ENCODE data around the gene SH3BP5L. TPM values are rescaled to one million over a fixed set of nuclear protein-coding genes. Genes with fewer than 3 reads are reported as not detected.

SH3BP5L gene
- 10 to 100 TPM; 23.5 to 41.2 (median 29.4) TPM for total RNA-seq

GRCh38 chr1:248825909-248826760, at the start of gene SH3BP5L:
TSS of gene SH3BP5L (minus strand) at chr1:248825915. CDS start at chr1:248824935, 980 bp downstream.
- H3K36me3 ChIP-seq, result peaks cover 2% of the 10 kb centered on the region
- no peaks in the 10 kb centered on the region for H3K27me3 ChIP-seq
- peak within 1 kb of the TSS; percentile 81 for H3K4me3 ChIP-seq
- TF ChIP-seq POLR2A (IDR thresholded peaks at IDR 0.05) (peak in 1 of 2 donors; percentile 77), EP300 (IDR thresholded peaks at IDR 0.05) (peak; percentile 14), POLR2AphosphoS5 (IDR thresholded peaks at IDR 0.05) (peak in 1 of 3 donors; percentile 19), CTCF (IDR thresholded peaks at IDR 0.05) (peak; percentile 31 to 66)
- WGBS, result under 1% methylated on average over 44 of the region's 56 CpGs
- H3K27ac ChIP-seq, result peak within 1 kb of the TSS; percentile 97
- H3K4me1 ChIP-seq, result peaks cover 48% of the 10 kb centered on the region
- H3K9me3 ChIP-seq, result no peaks in the 10 kb centered on the region
- DNase-seq (ENCODE audit: low spot score in 2 of 2), result peak; percentile 94 to 95

- Histone ChIP-seq H3K4me3 (peak overlapping the region; percentile 87), H3K4me1 (peaks cover 13% of the 10 kb centered on the region), H3K27me3 (no peaks in the 10 kb centered on the region), H3K9me3 (no peaks in the 10 kb centered on the region), H3K27ac (peak overlapping the region; percentile 93), H3K36me3 (no peaks in the 10 kb centered on the region)
- peak in 1 of 2 donors; percentile 90 for DNase-seq (ENCODE audit: low spot score in 2 of 2)
- WGBS, result 3% methylated on average over 23 of the region's 23 CpGs
- TF ChIP-seq EP300 (IDR thresholded peaks at IDR 0.05) (no peak), POLR2AphosphoS5 (IDR thresholded peaks at IDR 0.05) (peak; percentile 15 to 83 (median 77)), CTCF (IDR thresholded peaks at IDR 0.05) (no peak), POLR2A (IDR thresholded peaks at IDR 0.05) (no peak)
These were observed 48.3 kb upstream of the SH3BP5L start for GRCh38 chr1:248873993-248874533.

- H3K9me3 ChIP-seq, result no peaks in the 10 kb centered on the region
- peak in 2 of 3 donors; percentile 71 to 88 for TF ChIP-seq POLR2AphosphoS5 (IDR thresholded peaks at IDR 0.05)
- no peak for TF ChIP-seq EP300 (IDR thresholded peaks at IDR 0.05)
- peak; percentile 29 to 34 for TF ChIP-seq POLR2A (IDR thresholded peaks at IDR 0.05)
- no peak for TF ChIP-seq CTCF (IDR thresholded peaks at IDR 0.05)
- peak; percentile 97 to 98 for DNase-seq (ENCODE audit: low spot score in 2 of 2)
- H3K36me3 ChIP-seq, result no peaks in the 10 kb centered on the region
- H3K27me3 ChIP-seq, result no peaks in the 10 kb centered on the region
- under 1% methylated on average over 31 of the region's 41 CpGs for WGBS
- H3K27ac ChIP-seq, result peak overlapping the region; percentile 93
- H3K4me3 ChIP-seq, result peak overlapping the region; percentile 87
- H3K4me1 ChIP-seq, result peaks cover 13% of the 10 kb centered on the region
These were observed 47.8 kb upstream of the SH3BP5L start for GRCh38 chr1:248873409-248873992.

- Histone ChIP-seq H3K4me1 (peaks cover 13% of the 10 kb centered on the region), H3K27me3 (no peaks in the 10 kb centered on the region), H3K27ac (peak overlapping the region; percentile 93), H3K4me3 (peak overlapping the region; percentile 87), H3K9me3 (no peaks in the 10 kb centered on the region), H3K36me3 (no peaks in the 10 kb centered on the region)
- no peak for TF ChIP-seq POLR2AphosphoS5 (IDR thresholded peaks at IDR 0.05)
- no peak for TF ChIP-seq POLR2A (IDR thresholded peaks at IDR 0.05)
- TF ChIP-seq EP300 (IDR thresholded peaks at IDR 0.05), result no peak
- no peak for TF ChIP-seq CTCF (IDR thresholded peaks at IDR 0.05)
- peak in 1 of 2 donors; percentile 79 for DNase-seq (ENCODE audit: low spot score in 2 of 2)
- under 1% methylated on average over 27 of the region's 31 CpGs for WGBS
These were observed 47.2 kb upstream of the SH3BP5L start for GRCh38 chr1:248872752-248873408.

Data from suprapubic skin (tissue), 4 donors.